DND-41 (cell line): Measurements from ENCODE around the gene ASTN1.

ENCODE experiments used
- ATAC-seq: fragments of 200-7000 bp; cut with Tn5 transposase; 3 replicates; pipeline ENCODE4 v1.9.1; 2021; ENCODE audit warnings: low read depth; ENCODE audit not compliant: insufficient read depth
- DNase-seq: peaks from one replicate; pipeline ENCODE4 v3.0.0-alpha.2; 2020
- H2AFZ ChIP-seq: 2 replicates; pipeline ENCODE4 v1.6.0; 2012; ENCODE audit warnings: low read depth, low read length
- H3K27ac ChIP-seq: 2 replicates; pipeline ENCODE4 v1.5.1; 2012; ENCODE audit warnings: low read length, inconsistent platforms
- H3K27me3 ChIP-seq: fragments of 200-600 bp; sonication (generic); 2 replicates; pipeline ENCODE4 v1.6.0; 2012; ENCODE audit warnings: low read length, mild to moderate bottlenecking, inconsistent platforms; ENCODE audit not compliant: insufficient read depth, poor library complexity
- H3K36me3 ChIP-seq: 2 replicates; pipeline ENCODE4 v1.5.1; 2012; ENCODE audit warnings: low read length, inconsistent platforms; ENCODE audit not compliant: insufficient read depth
- H3K4me1 ChIP-seq: 2 replicates; pipeline ENCODE4 v1.5.1; 2012; ENCODE audit warnings: mild to moderate bottlenecking, low read length; ENCODE audit not compliant: insufficient read depth
- H3K4me2 ChIP-seq: 2 replicates; pipeline ENCODE4 v1.6.0; 2012; ENCODE audit warnings: mild to moderate bottlenecking, moderate library complexity, low read length, inconsistent platforms; ENCODE audit not compliant: insufficient read depth
- H3K4me3 ChIP-seq, 2 experiments: fragments of 200-600 bp in 1 of 2; shearing (Covaris generic) in 1 of 2; 2 replicates each; pipeline ENCODE4 v1.5.1; 2012 to 2016; ENCODE audit warnings: inconsistent platforms in 2 of 2, low read length in 2 of 2, mild to moderate bottlenecking in 2 of 2, low read depth in 1 of 2, moderate library complexity in 1 of 2
- H3K79me2 ChIP-seq: 2 replicates; pipeline ENCODE4 v1.6.0; 2012; ENCODE audit warnings: low read length, inconsistent platforms; ENCODE audit not compliant: insufficient read depth
- H3K9ac ChIP-seq: 2 replicates; pipeline ENCODE4 v1.6.0; 2012; ENCODE audit warnings: low read depth, mild to moderate bottlenecking, inconsistent platforms, low read length, moderate library complexity
- H3K9me3 ChIP-seq: 2 replicates; pipeline ENCODE4 v1.5.1; 2012; ENCODE audit warnings: low read length, moderate library complexity, mild to moderate bottlenecking, inconsistent platforms; ENCODE audit not compliant: insufficient read depth, severe bottlenecking
- H4K20me1 ChIP-seq: 2 replicates; pipeline ENCODE4 v1.6.0; 2012; ENCODE audit warnings: low read length; ENCODE audit not compliant: insufficient read depth
- CTCF ChIP-seq: IDR thresholded peaks from 2 replicates; pipeline ENCODE4 v1.5.1; 2012; ENCODE audit warnings: borderline replicate concordance, low read length, moderate library complexity, mild to moderate bottlenecking; ENCODE audit not compliant: poor library complexity, severe bottlenecking; ENCODE audit errors: extremely low read depth
- EZH2 ChIP-seq: IDR thresholded peaks from 3 replicates; pipeline ENCODE4 v1.6.1; 2012; ENCODE audit warnings: borderline replicate concordance, low read depth, mild to moderate bottlenecking, moderate library complexity, low read length, inconsistent platforms; ENCODE audit not compliant: severe bottlenecking

The ASTN1 gene

GRCh38 chr1:177132141-177132540, 32.4 kb downstream of the ASTN1 start:
- Histone ChIP-seq H3K4me1 (no peaks in the 10 kb centered on the region), H3K9me3 (no peaks in the 10 kb centered on the region), H3K36me3 (no peaks in the 10 kb centered on the region), H2AFZ (no peak overlapping the region), H3K27me3 (no peaks in the 10 kb centered on the region), H3K4me2 (no peak overlapping the region), H3K4me3 (no peak overlapping the region), H3K79me2 (no peaks in the 10 kb centered on the region), H3K9ac (no peak overlapping the region), H4K20me1 (no peaks in the 10 kb centered on the region), H3K27ac (no peak overlapping the region)
- DNase-seq, result no peak
- no peak for TF ChIP-seq EZH2
- TF ChIP-seq CTCF, result no peak
- ATAC-seq, result no peak

GRCh38 chr1:177131723-177132122, 32.8 kb downstream of the ASTN1 start:
- no peaks in the 10 kb centered on the region for H3K36me3 ChIP-seq
- H3K9ac ChIP-seq, result no peak overlapping the region
- DNase-seq, result no peak
- H3K27me3 ChIP-seq, result no peaks in the 10 kb centered on the region
- H3K4me1 ChIP-seq, result no peaks in the 10 kb centered on the region
- no peak overlapping the region for H2AFZ ChIP-seq
- no peaks in the 10 kb centered on the region for H4K20me1 ChIP-seq
- no peak overlapping the region for H3K4me3 ChIP-seq
- ATAC-seq, result no peak
- no peak overlapping the region for H3K27ac ChIP-seq
- no peaks in the 10 kb centered on the region for H3K79me2 ChIP-seq
- H3K9me3 ChIP-seq, result no peaks in the 10 kb centered on the region
- no peak for TF ChIP-seq EZH2
- no peak for TF ChIP-seq CTCF
- no peak overlapping the region for H3K4me2 ChIP-seq

- no peak overlapping the region for H3K4me3 ChIP-seq
- H3K9ac ChIP-seq, result no peak overlapping the region
- TF ChIP-seq CTCF (no peak), EZH2 (no peak)
- H3K27ac ChIP-seq, result no peak overlapping the region
- H3K79me2 ChIP-seq, result no peaks in the 10 kb centered on the region
- no peak overlapping the region for H3K4me2 ChIP-seq
- no peak overlapping the region for H2AFZ ChIP-seq
- H3K9me3 ChIP-seq, result no peaks in the 10 kb centered on the region
- H4K20me1 ChIP-seq, result no peaks in the 10 kb centered on the region
- no peak for ATAC-seq
- H3K4me1 ChIP-seq, result no peaks in the 10 kb centered on the region
- no peaks in the 10 kb centered on the region for H3K36me3 ChIP-seq
- no peak for DNase-seq
- H3K27me3 ChIP-seq, result no peaks in the 10 kb centered on the region
These were observed 34.0 kb downstream of the ASTN1 start for GRCh38 chr1:177130451-177130945.
